CD14-positive monocyte (primary cell): Measurements from ENCODE around the gene LRPAP1. TPM values are rescaled to one million over a fixed set of nuclear protein-coding genes. Genes with fewer than 3 reads are reported as not detected.
"Not testable (repeated sequence)": the region's sequence is repeated elsewhere in the genome, so short reads cannot be mapped to it uniquely, and the experiment has no call there.

Source experiments
- DNase-seq, 3 donors: peaks; one replicate each; pipeline ENCODE4 v3.0.0-alpha.2; 2011 to 2022
- H2AFZ ChIP-seq: 2 replicates; pipeline ENCODE4 v1.6.0; 2012; ENCODE audit warnings: mild to moderate bottlenecking, low read depth, low read length, inconsistent platforms; ENCODE audit not compliant: insufficient read depth, poor library complexity, severe bottlenecking
- H3K27ac ChIP-seq, 2 donors: 1 replicate in 1 of 2; 2 replicates in 1 of 2; pipeline ENCODE4 v1.5.1; 2012 to 2013; ENCODE audit warnings: low read length in 2 of 2, control low read depth in 1 of 2, inconsistent platforms in 1 of 2, low read depth in 1 of 2, mild to moderate bottlenecking in 1 of 2
- H3K27me3 ChIP-seq, 2 donors: one replicate each; pipeline versions ENCODE4 v1.6.0 to v1.6.1; 2011 to 2013; ENCODE audit warnings: low read length in 2 of 2; ENCODE audit not compliant: control insufficient read depth in 2 of 2, insufficient read depth in 2 of 2
- H3K36me3 ChIP-seq, 2 donors: replicated peaks in 1 of 2; 1 replicate in 1 of 2; 2 replicates in 1 of 2; pipeline versions ENCODE4 v1.5.1 to v1.6.1; 2012 to 2013; ENCODE audit warnings: low read length in 2 of 2, control low read depth in 1 of 2, inconsistent platforms in 1 of 2, mild to moderate bottlenecking in 1 of 2; ENCODE audit not compliant: insufficient read depth in 2 of 2, control insufficient read depth in 1 of 2
- H3K4me1 ChIP-seq, 2 donors: 1 replicate in 1 of 2; 2 replicates in 1 of 2; pipeline versions ENCODE4 v1.5.1 to v1.6.1; 2012 to 2013; ENCODE audit warnings: low read length in 2 of 2, control low read depth in 1 of 2, inconsistent platforms in 1 of 2, mild to moderate bottlenecking in 1 of 2, moderate library complexity in 1 of 2; ENCODE audit not compliant: insufficient read depth in 2 of 2, control insufficient read depth in 1 of 2
- H3K4me2 ChIP-seq: replicated peaks from 2 replicates; pipeline ENCODE3; 2012; ENCODE audit warnings: low read length, moderate library complexity, mild to moderate bottlenecking; ENCODE audit not compliant: poor library complexity, severe bottlenecking; ENCODE audit errors: extremely low read depth
- H3K4me3 ChIP-seq, 3 experiments: fragments of 200-600 bp in 1 of 3; sonication (generic) in 1 of 3; replicated peaks in 1 of 3; 1 replicate in 2 of 3; 2 replicates in 1 of 3; pipeline ENCODE4 v1.5.1; 2011 to 2013; ENCODE audit warnings: low read length in 3 of 3, mild to moderate bottlenecking in 3 of 3, control low read depth in 2 of 3, low read depth in 2 of 3, inconsistent platforms in 1 of 3, moderate library complexity in 1 of 3
- H3K79me2 ChIP-seq: 2 replicates; pipeline ENCODE4 v1.6.0; 2012; ENCODE audit warnings: mild to moderate bottlenecking, control low read depth, inconsistent platforms, low read length, moderate library complexity; ENCODE audit not compliant: insufficient read depth
- H3K9ac ChIP-seq: 2 replicates; pipeline ENCODE4 v1.6.0; 2017; ENCODE audit warnings: low read length, mild to moderate bottlenecking; ENCODE audit not compliant: insufficient read depth, poor library complexity, severe bottlenecking
- H3K9me3 ChIP-seq, 2 donors: replicated peaks in 1 of 2; 1 replicate in 1 of 2; 2 replicates in 1 of 2; pipeline versions ENCODE4 v1.5.1 to v1.6.1; 2012 to 2013; ENCODE audit warnings: low read length in 2 of 2, control low read depth in 1 of 2; ENCODE audit not compliant: control insufficient read depth in 1 of 2, insufficient read depth in 1 of 2
- H4K20me1 ChIP-seq: 2 replicates; pipeline ENCODE4 v1.6.0; 2012; ENCODE audit warnings: mild to moderate bottlenecking, low read length, control low read depth, moderate library complexity; ENCODE audit not compliant: insufficient read depth
- H3K27ac Mint-ChIP-seq, 7 donors: one replicate each; pipeline ENCODE4 v1.8.0; 2020; ENCODE audit warnings: mild to moderate bottlenecking in 7 of 7, mixed read lengths in 7 of 7, moderate library complexity in 6 of 7, inconsistent platforms in 2 of 7
- H3K27me3 Mint-ChIP-seq, 3 donors: one replicate each; pipeline ENCODE4 v1.8.0; 2021 to 2022; ENCODE audit warnings: low read depth in 3 of 3, mild to moderate bottlenecking in 3 of 3, mixed read lengths in 3 of 3, moderate library complexity in 3 of 3, inconsistent platforms in 1 of 3
- H3K36me3 Mint-ChIP-seq, 2 donors: one replicate each; pipeline ENCODE4 v1.8.0; 2020; ENCODE audit warnings: mixed read lengths in 2 of 2, inconsistent platforms in 1 of 2, mild to moderate bottlenecking in 1 of 2
- H3K4me1 Mint-ChIP-seq: one replicate; pipeline ENCODE4 v1.8.0; 2020; ENCODE audit warnings: mild to moderate bottlenecking, mixed read lengths
- H3K4me3 Mint-ChIP-seq, 2 donors: one replicate each; pipeline ENCODE4 v1.8.0; 2020; ENCODE audit warnings: mild to moderate bottlenecking in 2 of 2, mixed read lengths in 2 of 2, moderate library complexity in 1 of 2
- H3K9me3 Mint-ChIP-seq, 7 donors: one replicate each; pipeline ENCODE4 v1.8.0; 2020 to 2022; ENCODE audit warnings: mixed read lengths in 7 of 7, mild to moderate bottlenecking in 6 of 7, moderate library complexity in 6 of 7, inconsistent platforms in 2 of 7
- WGBS: methylation state at CpG from one replicate; pipeline ENCODE4 v1.1.5; 2013; ENCODE audit warnings: missing lambda C conversion rate; ENCODE audit not compliant: insufficient coverage; 5-methylcytosine and 5-hydroxymethylcytosine counted together
- intact Hi-C, 2 donors: fragments of 100-400 bp; cut with micrococcal nuclease; formaldehyde crosslinking; loops; one replicate each; pipeline versions ENCODE4 v1.15.0 to v1.15.1; 2023
- polyA plus RNA-seq, 3 donors: library from polyadenylated mRNA; depleted of rRNA in 1 of 3; unstranded in 2 of 3; stranded (reverse) in 1 of 3; fragments of 300-500 nt in 2 of 3; fragments of >200 nt in 1 of 3; fragmentation: Illumina TruSeq in 2 of 3; gene quantifications; 1 replicate in 2 of 3; 2 replicates in 1 of 3; pipeline ENCODE4 v1.2.3, GENCODE V29; 2012 to 2021
- TF ChIP-seq, protein P1 (sequence below): fragments of 200-600 bp; IDR thresholded peaks from one replicate; pipeline ENCODE4 v1.8.0; 2022; ENCODE audit warnings: antibody characterized with exemption, mild to moderate bottlenecking

The LRPAP1 gene
- polyA plus RNA-seq, 3 donors: 169 to 204 (median 180) TPM

DNA sequence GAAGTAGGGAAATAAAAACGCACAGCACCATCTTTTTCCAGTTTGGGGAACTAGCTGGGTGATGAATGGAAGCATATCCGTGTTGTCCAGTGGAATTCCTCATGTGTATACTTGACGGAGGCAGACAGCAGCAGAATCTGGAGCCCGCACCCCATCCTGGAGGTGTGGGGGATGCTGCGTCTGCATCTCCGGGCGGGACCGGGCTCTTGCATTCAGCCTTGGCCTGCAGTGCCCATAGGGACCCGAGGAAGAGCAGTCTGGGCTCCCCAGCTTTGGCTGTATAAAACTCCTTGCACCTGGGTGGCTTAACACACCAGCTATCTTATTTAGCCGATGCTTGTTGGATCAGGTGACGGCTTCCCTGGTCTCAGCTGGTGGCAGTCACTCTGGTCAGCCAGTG lies 39.7 kb upstream of the LRPAP1 start:
- no peaks in the 10 kb centered on the region for H4K20me1 ChIP-seq
- H3K27ac Mint-ChIP-seq: peak overlapping the region in 1 of 7 donors; percentile 5
- TF ChIP-seq, protein P1, sequence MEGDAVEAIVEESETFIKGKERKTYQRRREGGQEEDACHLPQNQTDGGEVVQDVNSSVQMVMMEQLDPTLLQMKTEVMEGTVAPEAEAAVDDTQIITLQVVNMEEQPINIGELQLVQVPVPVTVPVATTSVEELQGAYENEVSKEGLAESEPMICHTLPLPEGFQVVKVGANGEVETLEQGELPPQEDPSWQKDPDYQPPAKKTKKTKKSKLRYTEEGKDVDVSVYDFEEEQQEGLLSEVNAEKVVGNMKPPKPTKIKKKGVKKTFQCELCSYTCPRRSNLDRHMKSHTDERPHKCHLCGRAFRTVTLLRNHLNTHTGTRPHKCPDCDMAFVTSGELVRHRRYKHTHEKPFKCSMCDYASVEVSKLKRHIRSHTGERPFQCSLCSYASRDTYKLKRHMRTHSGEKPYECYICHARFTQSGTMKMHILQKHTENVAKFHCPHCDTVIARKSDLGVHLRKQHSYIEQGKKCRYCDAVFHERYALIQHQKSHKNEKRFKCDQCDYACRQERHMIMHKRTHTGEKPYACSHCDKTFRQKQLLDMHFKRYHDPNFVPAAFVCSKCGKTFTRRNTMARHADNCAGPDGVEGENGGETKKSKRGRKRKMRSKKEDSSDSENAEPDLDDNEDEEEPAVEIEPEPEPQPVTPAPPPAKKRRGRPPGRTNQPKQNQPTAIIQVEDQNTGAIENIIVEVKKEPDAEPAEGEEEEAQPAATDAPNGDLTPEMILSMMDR: no peak
- no peak overlapping the region for H3K27ac ChIP-seq
- H3K4me1 Mint-ChIP-seq: peaks cover 9% of the 10 kb centered on the region
- H3K4me1 ChIP-seq: peaks cover 5 to 6% of the 10 kb centered on the region in 2 donors
- no peak overlapping the region for H3K4me2 ChIP-seq
- H3K9me3 ChIP-seq: no peaks in the 10 kb centered on the region
- peaks cover 2 to 15% (median 5%) of the 10 kb centered on the region in 3 donors for H3K27me3 Mint-ChIP-seq
- intact Hi-C loops: no loop called here
- H3K27me3 ChIP-seq: no peaks in the 10 kb centered on the region
- no peak overlapping the region for H3K4me3 Mint-ChIP-seq
- DNase-seq: no peak
- 96% methylated on average over 9 of the region's 11 CpGs for whole genome bisulfite sequencing
- no peaks in the 10 kb centered on the region for H3K9me3 Mint-ChIP-seq
- no peaks in the 10 kb centered on the region for H3K36me3 Mint-ChIP-seq
- no peak overlapping the region for H3K4me3 ChIP-seq
- no peaks in the 10 kb centered on the region for H3K79me2 ChIP-seq
- no peak overlapping the region for H3K9ac ChIP-seq
- H2AFZ ChIP-seq: no peak overlapping the region
- H3K36me3 ChIP-seq: no peaks in the 10 kb centered on the region

DNA sequence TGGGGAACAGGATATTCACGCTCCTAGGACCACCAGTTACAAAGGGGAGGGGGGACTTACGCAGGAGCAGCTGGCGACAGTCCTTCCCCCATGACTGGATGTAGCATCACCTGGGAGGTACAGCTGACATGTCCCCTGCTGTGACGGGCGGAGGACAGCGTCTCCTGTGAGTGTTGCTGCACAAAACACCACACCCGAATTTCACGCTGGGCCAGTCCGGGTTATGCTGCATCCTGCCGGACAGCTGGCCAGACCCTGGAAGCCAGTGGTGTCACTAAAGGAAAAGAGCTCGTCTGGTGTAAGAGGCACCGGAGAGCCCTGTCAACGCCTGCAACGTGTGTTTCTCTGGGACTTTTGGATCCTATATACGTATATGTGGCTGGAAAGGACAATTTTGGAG lies 38.7 kb upstream of the LRPAP1 start:
- intact Hi-C loops, DNase-seq, H3K79me2 ChIP-seq, H2AFZ ChIP-seq, H3K9ac ChIP-seq, H3K27ac ChIP-seq, H3K4me3 Mint-ChIP-seq, H3K9me3 ChIP-seq, H3K27ac Mint-ChIP-seq, H3K9me3 Mint-ChIP-seq, H3K4me3 ChIP-seq, H3K4me2 ChIP-seq, H3K27me3 ChIP-seq, H4K20me1 ChIP-seq, H3K36me3 ChIP-seq, H3K4me1 ChIP-seq, H3K36me3 Mint-ChIP-seq, H3K4me1 Mint-ChIP-seq: not testable (repeated sequence)
- WGBS: 79% methylated on average over 10 of the region's 15 CpGs
- H3K27me3 Mint-ChIP-seq: peaks cover 2 to 12% (median 2%) of the 10 kb centered on the region in 3 donors

DNA sequence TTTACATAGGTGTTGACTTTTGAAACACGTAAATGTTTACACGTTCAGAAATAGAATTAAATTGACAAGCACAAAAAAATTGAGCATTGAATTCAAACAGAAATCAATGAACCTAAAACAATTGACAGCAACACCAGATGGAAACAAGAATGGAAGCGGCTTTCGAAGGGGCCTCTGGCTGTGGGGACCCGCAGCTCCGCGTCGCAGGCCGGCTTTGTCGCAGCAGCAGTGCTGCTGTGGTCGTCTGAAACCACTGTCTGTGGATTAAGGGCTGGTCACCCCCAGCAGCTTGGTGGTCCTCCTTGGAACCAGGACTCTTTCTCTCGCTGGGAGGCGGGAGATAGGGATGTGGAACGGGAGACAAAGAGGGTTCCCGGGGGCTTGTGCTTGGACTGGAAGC lies 37.4 kb upstream of the LRPAP1 start:
- WGBS: no CpG with 5 or more reads among the region's 15 CpGs
- H3K4me2 ChIP-seq, H3K9ac ChIP-seq, H3K27me3 ChIP-seq, H3K36me3 ChIP-seq, H3K27me3 Mint-ChIP-seq, intact Hi-C loops, H3K36me3 Mint-ChIP-seq, H3K79me2 ChIP-seq, H3K4me1 Mint-ChIP-seq, H3K4me3 ChIP-seq, H3K4me3 Mint-ChIP-seq, H3K4me1 ChIP-seq, H3K9me3 ChIP-seq, DNase-seq, H3K27ac ChIP-seq, H3K27ac Mint-ChIP-seq, H4K20me1 ChIP-seq, H3K9me3 Mint-ChIP-seq, H2AFZ ChIP-seq: not testable (repeated sequence)

DNA sequence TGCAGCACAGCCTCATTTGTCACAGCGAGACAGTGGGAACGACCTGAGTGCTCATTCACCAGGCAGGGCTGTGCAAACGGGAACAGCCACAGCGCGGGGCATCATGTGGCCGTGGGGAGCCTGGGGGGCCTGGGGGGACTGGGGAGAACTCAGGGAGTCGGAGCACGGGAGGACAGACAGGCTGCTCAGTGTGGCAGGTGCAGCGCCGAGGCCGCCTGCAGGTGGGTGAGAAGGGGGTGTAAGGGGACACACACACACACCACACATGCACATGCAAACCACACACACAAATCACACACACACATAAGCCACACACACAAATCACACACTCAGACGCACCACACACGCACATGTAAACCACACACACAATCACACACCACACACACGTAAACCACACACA lies 34.5 kb upstream of the LRPAP1 start:
- DNase-seq, H4K20me1 ChIP-seq, H3K36me3 Mint-ChIP-seq, intact Hi-C loops, H3K27me3 Mint-ChIP-seq, H3K9me3 ChIP-seq, H3K79me2 ChIP-seq, H2AFZ ChIP-seq, H3K4me3 ChIP-seq, H3K4me1 ChIP-seq, H3K27ac Mint-ChIP-seq, H3K36me3 ChIP-seq, H3K27me3 ChIP-seq, H3K4me1 Mint-ChIP-seq, H3K4me2 ChIP-seq, H3K9me3 Mint-ChIP-seq, H3K27ac ChIP-seq, H3K4me3 Mint-ChIP-seq, H3K9ac ChIP-seq: not testable (repeated sequence)
- WGBS: no CpG with 5 or more reads among the region's 14 CpGs
